DMS 273 (cell line): Measurements from ENCODE around the gene P2RX3.
"Not testable (repeated sequence)": the region's sequence is repeated elsewhere in the genome, so short reads cannot be mapped to it uniquely, and the experiment has no call there.

Experiments used
- DNase-seq: peaks from one replicate; lab custom pipeline; 2025; ENCODE audit not compliant: unreplicated experiment; lab: John Stamatoyannopoulos, UW

Gene P2RX3

DNA sequence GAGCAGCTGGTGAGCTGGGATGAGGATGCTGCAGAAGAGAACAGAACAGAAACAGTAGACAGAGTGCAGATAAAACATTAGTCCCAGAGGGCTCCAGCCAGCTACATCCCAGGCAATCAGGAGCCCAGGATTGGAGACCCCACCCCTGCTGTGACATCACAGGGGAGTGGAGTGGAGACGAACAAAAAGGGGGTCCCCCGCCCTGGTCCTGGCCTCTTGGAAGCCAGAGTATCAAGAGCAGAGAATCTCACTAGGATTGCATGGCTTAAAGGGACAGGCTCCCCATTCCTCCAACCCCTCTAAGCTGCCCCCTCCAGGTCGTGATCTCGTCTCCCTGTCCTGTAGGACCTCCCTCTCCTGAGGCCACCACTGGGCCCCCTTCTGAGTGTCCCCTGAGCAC, at the start of gene P2RX3:
Gene P2RX3 (plus strand): TSS at position 211 of the 400 bp plus-strand sequence. CDS start 199 bp downstream, outside the sequence.
- DNase-seq = no peak

DNA sequence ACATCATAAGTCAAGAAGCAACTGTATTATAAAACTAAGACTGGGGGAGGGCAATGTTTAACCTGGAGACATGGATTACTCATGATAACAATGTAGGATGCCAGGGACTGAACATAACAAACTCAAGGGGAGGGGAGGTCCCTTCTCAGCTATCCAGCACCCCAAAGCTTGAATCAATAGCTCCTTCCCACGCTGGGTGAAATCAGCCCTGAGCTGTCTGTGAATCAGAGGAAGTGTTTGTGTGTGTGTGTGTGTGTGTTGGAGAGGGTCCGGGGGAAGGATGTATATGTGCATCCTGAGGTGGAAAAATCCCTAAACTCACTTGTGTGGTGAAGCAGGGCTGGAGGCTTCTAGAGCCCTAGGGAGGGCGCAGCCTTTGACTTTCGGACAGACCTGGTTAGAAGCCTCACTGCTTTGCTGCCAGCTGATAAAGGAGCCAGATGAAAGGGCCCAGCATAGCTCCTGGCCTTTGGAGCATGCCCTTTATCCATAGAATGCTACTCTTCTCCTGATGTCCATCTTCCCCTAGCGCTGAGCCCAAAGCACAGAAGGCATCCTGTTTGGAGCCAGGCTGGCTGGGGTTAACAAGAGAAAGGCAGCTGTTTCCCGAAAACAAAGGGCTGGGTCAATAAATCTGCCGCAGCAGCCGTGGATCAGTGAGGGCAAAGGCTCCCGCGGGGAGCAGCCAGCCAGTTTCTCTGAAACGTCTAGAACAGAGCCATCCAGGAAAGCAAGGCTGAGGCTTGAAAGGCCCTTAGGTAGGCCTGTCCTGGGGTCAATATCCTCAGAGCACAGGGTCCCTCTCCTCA, 49.2 kb upstream of the P2RX3 start:
- DNase-seq = no peak

DNA sequence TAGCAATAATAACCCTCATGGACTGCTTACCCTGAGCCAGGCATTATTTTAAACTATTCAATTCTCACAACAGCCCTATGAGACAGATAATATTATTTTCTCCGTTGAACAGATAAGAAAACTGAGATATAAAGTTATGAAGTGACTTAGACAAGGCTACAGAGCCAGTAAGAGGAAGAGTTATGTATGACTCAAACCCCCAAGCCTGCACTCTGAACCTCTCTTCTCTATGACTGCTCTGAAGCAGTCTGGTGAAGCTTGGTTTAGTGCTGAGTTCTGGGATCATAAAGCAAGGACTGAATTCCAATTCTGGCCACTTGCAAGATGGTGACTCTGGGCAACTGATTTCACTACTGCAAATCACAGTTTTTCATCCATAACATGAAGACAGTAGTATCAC, 47.9 kb upstream of the P2RX3 start:
- DNase-seq = no peak

DNA sequence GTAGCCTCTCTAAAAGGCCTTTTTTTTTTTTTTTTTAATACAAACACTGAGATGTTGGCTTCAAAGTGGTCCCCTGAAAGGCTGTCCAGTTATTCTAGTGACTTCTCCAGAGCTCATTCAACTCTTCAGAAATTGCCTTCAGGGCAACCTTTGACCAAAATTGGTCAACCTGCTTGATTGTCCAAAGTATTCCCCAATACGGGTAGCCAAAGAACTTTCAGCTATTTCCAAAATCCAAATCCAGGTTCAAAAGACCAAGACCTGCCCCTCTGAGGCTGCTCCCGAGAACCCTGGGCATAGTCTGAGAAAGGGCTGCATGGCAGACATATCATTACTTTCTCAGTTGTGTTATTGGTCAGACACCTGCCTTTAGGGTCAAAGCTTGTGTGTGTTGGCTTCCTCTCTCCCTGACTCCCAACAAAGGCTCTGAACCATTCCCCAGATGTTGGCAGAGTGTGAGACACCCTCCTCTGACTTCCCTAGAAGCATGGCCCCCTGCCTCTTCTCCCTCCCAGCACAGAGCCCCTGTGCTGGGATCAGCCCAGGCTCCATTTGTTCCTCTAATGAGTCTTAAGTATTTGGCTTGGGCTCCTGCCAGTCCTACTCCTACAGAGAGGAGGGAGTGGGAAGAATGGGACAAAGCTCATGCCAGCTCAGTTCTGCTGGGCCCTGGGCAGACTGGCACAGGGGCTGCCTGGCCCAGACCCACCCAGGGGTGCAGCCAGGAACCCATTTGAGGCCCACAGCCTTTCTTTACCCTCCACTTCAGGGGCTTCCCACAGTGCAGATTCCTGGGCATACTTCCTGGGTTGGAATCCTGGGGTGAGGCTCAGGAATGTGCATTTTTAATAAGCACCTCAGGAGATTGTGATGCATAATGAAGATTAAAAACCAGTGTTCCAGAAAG, 43.7 kb upstream of the P2RX3 start:
- peak; percentile 56 for DNase-seq

GRCh38 chr11:57296205-57296604, 41.9 kb upstream of the P2RX3 start:
- DNase-seq = not testable (repeated sequence)

- no peak for DNase-seq
These were observed 40.9 kb upstream of the P2RX3 start for GRCh38 chr11:57297221-57297620.

DNA sequence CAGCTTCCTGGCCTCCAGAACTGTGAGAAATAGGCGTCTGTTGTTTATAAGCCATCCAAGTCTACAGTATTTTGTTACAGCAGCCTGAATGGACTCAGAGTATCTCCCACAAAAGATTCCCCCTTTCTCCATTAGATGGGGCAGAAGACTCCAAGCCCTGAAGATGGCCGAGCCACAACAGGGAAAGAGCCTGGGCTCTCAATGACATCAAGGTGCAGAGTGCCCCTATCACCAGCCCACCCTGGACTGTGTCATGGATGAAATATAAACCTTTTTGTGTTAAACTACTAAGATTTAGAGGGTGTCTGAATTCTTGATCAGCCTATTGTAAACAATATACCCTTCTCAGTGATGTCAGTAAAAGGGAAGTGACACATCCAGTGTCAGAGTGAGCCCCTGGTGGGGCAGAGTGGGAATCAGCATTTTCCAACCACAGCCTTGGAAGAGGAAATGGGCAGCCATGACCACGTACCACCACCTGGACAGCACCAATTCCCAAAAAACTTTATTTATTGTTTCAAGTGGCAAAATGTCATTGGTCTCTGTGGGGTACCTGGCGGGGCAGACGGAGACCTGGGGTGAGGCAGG, 38.9 kb upstream of the P2RX3 start:
- no peak for DNase-seq

- no peak for DNase-seq
These were observed 37.4 kb upstream of the P2RX3 start for GRCh38 chr11:57300785-57301184.

GRCh38 chr11:57301711-57302423, 36.3 kb upstream of the P2RX3 start:
- DNase-seq = no peak

- no peak for DNase-seq
These were observed 35.7 kb upstream of the P2RX3 start for GRCh38 chr11:57302489-57302888.

- no peak for DNase-seq
These were observed 34.7 kb upstream of the P2RX3 start for GRCh38 chr11:57303280-57303989.

GRCh38 chr11:57303990-57304579, 34.1 kb upstream of the P2RX3 start:
- peak; percentile 54 for DNase-seq

- no peak for DNase-seq
These were observed 32.6 kb upstream of the P2RX3 start for GRCh38 chr11:57305523-57305922.

DNA sequence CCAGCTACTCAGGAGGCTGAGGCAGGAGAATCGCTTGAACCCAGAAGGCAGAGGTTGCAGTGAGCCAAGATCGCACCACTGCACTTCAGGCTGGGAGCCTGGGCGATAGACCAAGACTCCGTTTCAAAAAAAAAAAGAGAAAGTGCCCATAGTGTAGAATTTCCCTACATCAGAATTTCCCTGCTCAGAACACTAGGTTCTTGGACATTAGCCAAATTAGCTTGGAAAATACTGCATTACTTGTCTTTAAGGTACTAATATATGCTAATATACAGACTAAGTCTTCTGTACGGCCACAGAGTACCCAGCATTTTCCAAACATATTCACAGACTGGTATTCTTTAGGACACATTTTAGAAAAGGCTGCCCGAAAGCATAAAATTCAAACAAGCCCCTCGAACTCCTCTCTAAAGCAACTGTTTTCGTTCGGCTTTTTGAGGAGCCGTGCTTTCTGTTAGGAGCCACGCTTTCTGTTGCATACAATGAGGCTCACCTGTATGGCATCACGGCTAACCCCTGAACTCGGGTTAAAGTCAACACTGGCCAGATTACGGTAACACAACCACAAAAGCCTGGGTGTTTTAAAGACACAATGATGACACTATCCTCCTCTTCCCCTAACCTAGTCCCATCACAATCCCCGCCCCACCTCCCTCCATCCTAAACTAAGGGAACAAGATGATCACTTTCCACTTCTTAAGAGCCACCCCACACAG, 31.8 kb upstream of the P2RX3 start:
- DNase-seq = peak; percentile 16

DNA sequence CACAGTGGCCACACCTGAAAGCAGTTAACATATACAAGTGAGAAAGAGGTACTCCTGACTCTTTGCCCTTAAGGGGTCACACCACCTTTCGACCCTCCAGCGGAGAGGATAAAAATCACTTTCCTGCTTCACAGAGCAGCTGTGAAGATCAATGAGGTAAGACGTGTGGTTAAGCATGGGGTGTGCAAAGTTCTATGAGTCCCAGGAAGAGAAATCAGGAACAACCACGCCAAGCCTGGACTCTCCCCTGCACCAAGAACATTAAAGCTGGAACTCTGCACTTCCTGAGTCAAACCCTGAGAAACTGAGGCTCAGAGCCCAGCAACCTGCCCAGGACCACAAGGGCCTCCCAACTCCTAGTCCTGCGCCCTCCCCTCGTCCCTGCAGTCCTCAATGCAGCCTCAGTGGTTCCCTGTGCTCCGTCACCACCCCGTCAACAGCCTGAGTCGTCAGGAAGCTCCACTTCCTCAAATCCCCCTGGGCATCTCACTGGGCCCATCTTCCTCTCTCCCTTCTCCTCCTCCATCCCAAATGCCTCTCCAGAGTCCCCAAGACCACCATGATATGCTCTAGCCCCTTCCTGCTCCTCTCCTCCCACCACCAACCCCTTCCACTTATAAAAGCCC, 31.1 kb upstream of the P2RX3 start:
- no peak for DNase-seq

DNA sequence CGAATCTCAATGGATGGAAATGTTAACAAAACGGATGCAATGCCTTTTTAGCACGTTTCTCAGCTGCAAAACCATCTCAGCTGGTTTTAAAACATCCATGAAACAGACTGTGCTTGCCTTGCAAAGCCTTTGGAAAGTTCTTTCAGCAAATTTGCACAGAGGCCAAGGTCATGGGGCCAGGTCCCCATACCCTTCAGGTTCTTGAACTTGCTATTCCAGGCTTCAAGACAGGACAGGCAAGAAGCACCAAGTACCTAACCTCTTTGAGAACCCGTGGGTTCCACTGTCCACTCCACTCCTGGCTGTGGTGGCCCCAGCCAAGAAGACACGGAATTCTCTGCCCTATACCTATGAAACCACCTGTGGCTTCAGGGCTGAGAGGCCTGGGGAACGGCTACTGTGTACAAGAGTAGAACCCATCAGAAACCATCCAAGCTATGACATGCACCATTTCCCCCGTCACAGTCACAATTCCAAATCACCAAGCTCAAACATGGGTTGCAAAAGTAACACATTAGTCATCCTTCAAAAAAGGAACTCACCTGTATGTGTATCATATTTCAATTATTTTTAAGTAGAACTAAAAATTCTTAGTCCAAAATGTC, 30.4 kb upstream of the P2RX3 start:
- DNase-seq = no peak

GRCh38 chr11:57308426-57309060, 29.6 kb upstream of the P2RX3 start:
- DNase-seq = no peak
